Stimulated activated CD8-positive, alpha-beta memory T cell treated with anti-CD3 and anti-CD28 coated beads, Interleukin-15, amount 100 ng/mL, for 24 hours (primary cell): ENCODE measurements around the gene ZP2.
"Not testable (repeated sequence)": the region's sequence is repeated elsewhere in the genome, so short reads cannot be mapped to it uniquely, and the experiment has no call there.

ENCODE experiments used
- DNase-seq: peaks from one replicate; pipeline ENCODE4 v3.0.0-alpha.2; 2020; ENCODE audit warnings: low read depth

ZP2 gene

DNA sequence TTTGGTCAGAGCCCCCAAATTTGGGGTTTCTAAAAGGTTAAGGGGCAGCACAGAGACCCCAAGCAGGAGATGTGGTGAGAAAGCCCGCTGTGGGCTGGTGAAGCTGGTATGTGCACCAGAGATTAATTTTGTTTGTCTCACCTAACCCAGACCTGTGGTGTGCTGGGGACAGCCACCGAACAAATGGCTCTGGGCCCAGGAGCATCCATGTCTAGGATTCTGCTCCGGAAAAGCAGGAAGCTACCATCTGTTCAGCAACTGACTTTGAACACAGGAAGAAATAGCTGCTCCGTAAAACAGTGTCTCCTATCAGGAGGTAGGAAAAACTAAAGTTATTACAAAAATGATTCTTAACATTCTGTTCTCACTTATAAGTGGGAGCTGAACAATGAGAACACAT is 2.7 kb upstream of the ZP2 start:
- DNase-seq: no peak

- no peak for DNase-seq
Measured at GRCh38 chr16:21208446-21209230, 2.7 kb downstream of the ZP2 start.

GRCh38 chr16:21206550-21206949 is 4.8 kb downstream of the ZP2 start:
- no peak for DNase-seq

DNA sequence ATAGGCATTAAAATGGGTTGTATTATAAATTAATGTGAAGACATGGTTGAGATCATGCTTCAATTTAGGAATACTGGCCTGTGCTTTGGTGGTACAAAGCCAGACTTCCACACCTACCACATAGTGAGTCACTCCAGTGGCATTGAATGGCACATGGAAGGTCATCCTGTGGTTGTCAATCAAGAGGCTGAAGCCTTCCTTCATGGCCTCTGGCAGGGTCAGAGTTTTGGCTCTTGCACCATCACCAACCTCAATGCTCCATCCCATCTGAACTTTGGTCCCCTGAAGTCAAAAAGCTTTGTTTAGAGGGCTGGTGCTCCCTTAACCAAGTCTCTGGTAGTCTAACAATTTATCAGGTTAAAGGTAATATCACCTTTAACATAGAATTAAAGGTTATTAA is 6.1 kb downstream of the ZP2 start:
- DNase-seq: no peak

DNA sequence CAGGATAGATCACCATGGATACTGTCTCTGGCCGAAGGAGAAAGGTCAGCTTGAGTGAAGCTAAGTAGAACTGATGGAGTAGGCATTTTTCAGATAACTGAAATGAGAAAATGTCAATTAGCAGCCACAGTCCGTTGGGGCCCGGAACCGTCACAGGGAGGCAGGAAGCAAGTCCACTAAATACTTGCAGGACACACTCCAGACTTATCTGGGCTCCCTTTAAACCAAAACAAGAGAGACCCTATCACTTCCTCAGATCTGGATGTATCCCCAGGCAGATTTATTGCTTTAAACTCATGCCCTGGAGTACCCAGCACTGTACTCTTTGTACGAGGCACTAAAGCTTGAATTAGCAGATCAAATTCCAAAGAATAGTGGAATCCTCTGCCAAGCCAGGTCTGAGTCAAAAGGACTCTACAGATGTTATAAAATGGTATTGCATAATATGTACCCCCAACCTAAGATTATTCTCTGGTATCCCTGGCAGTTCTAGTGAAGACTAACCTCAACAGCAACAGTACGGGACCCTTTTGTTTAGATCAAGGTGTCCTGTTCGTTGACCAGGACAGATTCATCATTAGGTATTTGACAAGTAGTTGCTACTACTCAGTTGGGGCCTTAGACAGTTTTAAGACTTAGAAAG is 8.1 kb downstream of the ZP2 start:
- no peak for DNase-seq

GRCh38 chr16:21199607-21200218 is 11.7 kb downstream of the ZP2 start:
- no peak for DNase-seq

DNA sequence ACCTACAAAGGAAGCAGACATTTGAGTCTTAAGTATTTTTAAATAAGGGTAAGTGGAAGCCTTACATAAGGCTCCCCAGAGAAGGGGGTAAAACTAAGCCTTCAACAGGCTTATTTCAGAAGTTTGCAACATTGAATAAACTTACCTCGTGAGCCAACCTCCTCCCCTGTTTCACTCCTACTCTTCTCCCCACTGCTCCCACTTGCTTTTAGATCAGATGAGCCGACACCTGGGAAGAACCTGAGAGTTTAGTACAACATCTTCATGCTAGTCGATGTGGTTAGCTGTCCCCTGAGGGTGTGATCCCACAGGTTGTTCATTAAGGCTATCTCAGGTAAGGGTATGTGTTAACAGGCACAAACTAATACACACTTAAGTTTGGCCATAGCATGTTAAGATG is 13.8 kb downstream of the ZP2 start:
- DNase-seq: no peak

- no peak for DNase-seq
Measured at GRCh38 chr16:21197112-21197511, 14.3 kb downstream of the ZP2 start.

DNA sequence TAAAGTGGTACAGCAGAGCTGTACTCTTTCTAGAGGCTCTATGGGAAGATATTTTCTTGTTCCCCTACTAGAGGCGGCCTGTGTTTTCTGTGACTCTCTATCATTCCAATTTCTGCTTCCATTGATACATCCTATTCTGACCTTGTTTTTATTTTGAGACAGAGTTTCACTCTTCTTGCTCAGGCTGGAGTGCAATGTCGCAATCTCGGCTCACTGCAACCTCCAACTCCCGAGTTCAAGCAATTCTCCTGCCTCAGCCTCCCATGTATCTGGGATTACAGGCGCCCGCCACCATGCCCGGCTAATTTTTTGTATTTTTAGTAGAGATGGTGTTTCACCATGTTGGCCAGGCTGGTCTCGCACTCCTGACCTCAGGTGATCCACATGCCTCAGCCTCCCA is 16.0 kb downstream of the ZP2 start:
- DNase-seq: not testable (repeated sequence)

DNA sequence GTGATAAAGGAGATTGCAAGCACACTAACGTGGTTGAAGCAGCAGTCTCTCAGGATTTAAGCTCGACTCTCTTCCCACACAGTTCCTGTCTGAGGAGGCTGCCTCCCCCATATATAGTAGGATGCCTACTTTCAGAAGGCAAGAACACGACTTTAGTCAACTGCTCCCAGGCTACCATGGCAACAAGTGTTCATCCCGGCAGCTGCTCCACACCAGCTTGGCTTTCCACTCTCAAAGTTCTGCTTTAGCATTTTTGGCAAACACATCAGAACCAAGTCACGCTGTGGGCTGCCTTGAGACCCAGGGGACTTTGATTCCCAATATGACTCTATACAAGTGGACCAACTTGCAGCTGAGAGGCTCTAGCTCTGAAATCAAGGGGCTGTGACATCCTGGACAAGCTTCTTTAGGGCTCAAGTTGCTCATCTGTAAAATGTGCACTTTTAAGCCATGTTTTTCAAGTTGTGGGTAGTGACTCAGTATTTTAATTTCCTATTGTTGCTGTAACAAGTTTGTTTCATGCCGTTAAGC is 16.5 kb downstream of the ZP2 start:
- DNase-seq: no peak

- DNase-seq: no peak
Measured at GRCh38 chr16:21192991-21193390, 18.4 kb downstream of the ZP2 start.

GRCh38 chr16:21190599-21190998 is 20.8 kb downstream of the ZP2 start:
- DNase-seq: no peak

DNA sequence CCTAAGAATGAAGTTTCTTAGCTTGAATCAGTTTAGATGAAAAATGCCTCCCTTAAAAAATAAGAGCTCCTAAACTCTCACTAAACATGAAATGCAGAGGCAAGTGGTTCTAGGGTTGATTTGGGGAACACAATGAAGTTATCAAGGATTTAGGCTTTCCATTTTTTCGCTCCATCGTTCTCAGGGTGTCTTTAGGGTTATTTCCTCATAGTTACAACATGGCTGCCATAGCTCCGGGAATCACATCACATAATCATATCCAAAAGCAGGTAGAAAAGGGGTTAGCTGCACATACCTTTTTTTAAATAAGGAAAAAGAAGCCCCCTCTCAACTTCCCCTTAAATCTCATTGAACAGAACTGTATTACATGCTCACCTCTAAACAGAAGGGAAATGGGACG is 21.4 kb downstream of the ZP2 start:
- DNase-seq: no peak

GRCh38 chr16:21189311-21189710 is 22.1 kb downstream of the ZP2 start:
- DNase-seq: no peak

DNA sequence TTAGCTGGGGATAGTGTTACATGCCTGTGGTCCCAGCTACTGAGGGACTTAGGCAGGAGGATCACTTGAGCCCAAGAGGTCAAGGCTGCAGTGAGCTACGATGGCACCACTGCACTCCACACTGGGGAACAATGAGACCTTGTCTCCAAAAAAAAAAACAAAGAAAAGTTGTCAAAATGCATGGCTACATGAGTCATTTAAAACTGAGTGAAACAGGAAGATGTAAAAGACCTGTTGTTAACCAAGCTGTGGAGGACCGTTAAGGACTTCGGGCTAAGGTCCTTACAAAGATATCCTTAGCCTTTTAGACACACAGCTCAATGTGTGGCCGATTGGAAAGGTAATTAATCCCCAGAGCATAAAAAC is 25.1 kb downstream of the ZP2 start:
- no peak for DNase-seq

DNA sequence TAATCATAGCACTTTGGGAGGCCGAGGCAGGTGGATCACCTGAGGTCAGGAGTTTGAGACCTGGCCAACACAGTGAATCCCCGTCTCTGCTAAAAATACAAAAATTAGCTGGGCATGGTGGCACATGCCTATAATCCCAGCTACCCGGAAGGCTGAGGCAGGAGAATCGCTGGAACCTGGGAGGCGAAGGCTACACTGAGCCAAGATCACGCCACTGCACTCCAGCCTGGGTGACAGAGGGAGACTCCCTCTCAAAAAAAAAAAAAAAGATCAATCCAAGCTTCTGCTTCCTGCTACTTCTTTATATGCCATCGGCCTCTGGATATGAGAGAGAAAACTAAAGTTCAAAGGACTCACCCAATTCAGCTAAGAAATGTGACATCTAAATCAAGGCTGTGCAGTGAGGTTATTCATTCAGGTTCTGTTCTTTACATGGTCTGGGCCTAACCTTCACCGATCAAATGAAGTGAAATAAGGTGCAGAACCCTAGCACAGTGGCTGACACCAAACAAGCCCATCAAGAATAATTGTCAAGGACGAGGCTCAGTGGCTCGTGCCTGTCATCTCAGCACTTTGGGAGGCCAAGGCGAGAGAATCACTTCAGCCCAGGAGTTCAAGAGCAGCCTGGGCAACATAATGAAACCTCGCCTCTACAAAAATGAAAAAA is 25.6 kb downstream of the ZP2 start:
- no peak for DNase-seq

- DNase-seq: no peak
Measured at GRCh38 chr16:21184834-21185233, 26.5 kb downstream of the ZP2 start.

GRCh38 chr16:21183995-21184394 is 27.4 kb downstream of the ZP2 start:
- no peak for DNase-seq

GRCh38 chr16:21179983-21180365 is 31.4 kb downstream of the ZP2 start:
- no peak for DNase-seq

DNA sequence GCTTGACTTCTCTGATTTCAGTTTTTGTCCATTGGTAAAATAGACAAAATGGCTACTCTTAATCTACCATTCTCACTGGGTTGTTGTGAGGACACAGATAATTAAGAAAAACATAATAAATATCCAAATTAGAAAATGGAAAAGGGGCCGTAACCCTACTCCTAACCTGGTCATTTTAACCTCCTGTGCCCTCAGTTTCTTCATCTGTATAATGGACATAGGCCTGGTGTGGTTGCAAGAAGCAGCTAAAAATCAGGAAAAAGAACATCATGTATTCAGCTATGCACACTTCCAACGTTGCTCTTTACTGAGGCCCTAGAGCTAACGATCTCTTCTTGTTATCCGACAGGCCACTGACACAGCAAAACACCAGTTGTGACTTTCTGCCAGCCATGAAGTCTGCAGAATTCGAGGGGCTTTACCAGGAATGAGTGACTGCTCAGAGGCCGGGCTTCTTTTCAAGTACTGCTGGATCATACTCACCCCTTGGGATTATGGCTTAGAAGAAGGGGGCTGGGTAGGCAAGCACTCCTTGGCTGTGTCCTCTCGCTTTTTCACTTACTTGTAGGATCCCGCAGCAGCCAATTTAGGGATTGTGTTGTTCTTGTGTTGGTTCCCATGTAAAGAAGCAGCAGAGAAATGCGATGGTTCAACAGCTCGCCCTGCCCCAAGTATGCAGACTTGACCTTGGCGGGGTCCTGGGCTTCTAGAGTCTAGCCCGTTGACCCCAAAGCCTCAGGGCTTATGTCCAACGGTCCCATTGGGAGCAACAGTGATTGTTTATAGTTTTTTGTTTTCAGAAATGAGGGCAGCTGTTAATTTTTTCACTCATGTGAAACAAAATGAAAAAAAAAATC is 32.0 kb downstream of the ZP2 start:
- DNase-seq: no peak

DNA sequence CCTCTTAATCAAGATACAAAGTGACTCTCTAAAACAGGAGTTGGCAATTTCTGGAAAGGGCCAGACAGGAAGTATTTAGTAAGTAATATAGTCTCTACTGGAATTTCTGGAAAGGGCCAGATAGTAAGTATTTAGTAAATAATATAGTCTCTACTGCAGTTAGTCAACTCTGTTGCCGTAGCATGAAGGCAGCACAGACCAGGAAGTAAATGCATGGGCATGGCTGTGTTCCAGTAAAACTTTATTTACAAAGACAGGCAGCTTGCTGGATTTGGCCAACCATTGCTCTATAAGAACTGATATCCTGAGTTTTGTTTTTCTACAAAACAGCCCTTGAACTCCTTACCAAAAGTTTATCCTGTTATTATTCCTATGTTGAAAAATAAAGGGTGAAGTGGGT is 36.0 kb downstream of the ZP2 start:
- DNase-seq: no peak

- no peak for DNase-seq
Measured at GRCh38 chr16:21172650-21173049, 38.7 kb downstream of the ZP2 start.
